Skeletal muscle satellite cell (primary cell): ENCODE measurements around the gene TNFRSF8.

Experiments used
- H3K27me3 ChIP-seq: 2 replicates; pipeline ENCODE4 v1.7.0; 2013; ENCODE audit warnings: low read length; ENCODE audit not compliant: control insufficient read depth, insufficient read depth
- H3K36me3 ChIP-seq: 2 replicates; pipeline ENCODE4 v1.7.0; 2013; ENCODE audit warnings: mild to moderate bottlenecking, control low read depth, low read length; ENCODE audit not compliant: insufficient read depth
- H3K4me1 ChIP-seq: 2 replicates; pipeline ENCODE4 v1.7.0; 2013; ENCODE audit warnings: low read length; ENCODE audit not compliant: control insufficient read depth, insufficient read depth
- H3K4me2 ChIP-seq: 2 replicates; pipeline ENCODE4 v1.7.0; 2013; ENCODE audit warnings: mild to moderate bottlenecking, low read length
- H3K4me3 ChIP-seq: 2 replicates; pipeline ENCODE4 v1.7.0; 2013; ENCODE audit warnings: low read length
- H3K9ac ChIP-seq: 2 replicates; pipeline ENCODE4 v1.7.0; 2013; ENCODE audit warnings: mild to moderate bottlenecking, low read depth, low read length, moderate library complexity
- H3K9me3 ChIP-seq: replicated peaks from 2 replicates; pipeline ENCODE4 v1.7.0; 2013; ENCODE audit warnings: mild to moderate bottlenecking, control low read depth, low read length

Gene TNFRSF8

GRCh38 chr1:12170263-12170671, 107.2 kb downstream of the TNFRSF8 start:
- Histone ChIP-seq H3K9ac (no peak overlapping the region), H3K27me3 (peaks cover 16% of the 10 kb centered on the region), H3K9me3 (no peaks in the 10 kb centered on the region), H3K4me1 (peaks cover 10% of the 10 kb centered on the region), H3K36me3 (no peaks in the 10 kb centered on the region), H3K4me2 (no peak overlapping the region), H3K4me3 (no peak overlapping the region)

DNA sequence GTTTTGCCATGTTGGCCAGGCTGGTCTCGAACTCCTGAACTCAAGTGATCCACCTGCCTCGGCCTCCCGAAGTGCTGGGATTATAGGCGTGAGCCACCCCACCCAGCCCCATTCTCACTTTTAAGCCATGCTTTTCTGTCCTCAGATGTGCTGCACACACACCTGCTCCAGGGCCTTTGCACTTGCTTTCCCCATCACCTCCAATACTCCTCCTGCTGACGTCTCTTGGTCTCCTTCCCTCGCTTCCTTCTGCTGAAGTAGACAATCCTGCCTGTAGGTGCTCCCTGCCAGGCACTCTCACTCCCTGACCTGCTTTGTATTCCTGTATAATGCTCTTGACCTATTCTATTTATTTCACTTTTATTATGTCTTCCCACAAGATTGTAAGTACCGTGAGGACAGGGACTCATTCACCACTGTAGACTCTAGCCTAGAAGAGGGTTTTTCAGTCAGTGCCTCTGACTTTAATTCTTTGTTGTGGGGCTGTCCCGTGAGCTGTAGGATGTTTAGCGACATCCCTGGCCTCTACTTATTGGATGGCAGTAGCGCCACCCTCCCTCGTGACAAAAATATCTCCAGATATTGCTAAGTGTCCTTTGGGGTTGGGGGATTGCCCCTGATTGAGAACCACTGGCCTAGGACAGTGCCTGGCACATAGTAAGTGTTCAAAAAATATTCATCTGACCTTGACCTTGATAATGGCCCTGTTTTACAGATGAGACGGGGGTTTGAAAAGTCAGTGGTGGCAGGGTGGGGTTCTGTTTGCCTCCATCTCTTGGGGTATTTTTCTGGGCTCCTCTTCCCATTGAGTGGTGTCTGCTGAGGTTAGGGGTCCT, 108.3 kb downstream of the TNFRSF8 start:
- Histone ChIP-seq H3K4me2 (no peak overlapping the region), H3K9me3 (no peaks in the 10 kb centered on the region), H3K36me3 (no peaks in the 10 kb centered on the region), H3K4me1 (peaks cover 10% of the 10 kb centered on the region), H3K4me3 (no peak overlapping the region), H3K27me3 (peaks cover 13% of the 10 kb centered on the region), H3K9ac (no peak overlapping the region)

DNA sequence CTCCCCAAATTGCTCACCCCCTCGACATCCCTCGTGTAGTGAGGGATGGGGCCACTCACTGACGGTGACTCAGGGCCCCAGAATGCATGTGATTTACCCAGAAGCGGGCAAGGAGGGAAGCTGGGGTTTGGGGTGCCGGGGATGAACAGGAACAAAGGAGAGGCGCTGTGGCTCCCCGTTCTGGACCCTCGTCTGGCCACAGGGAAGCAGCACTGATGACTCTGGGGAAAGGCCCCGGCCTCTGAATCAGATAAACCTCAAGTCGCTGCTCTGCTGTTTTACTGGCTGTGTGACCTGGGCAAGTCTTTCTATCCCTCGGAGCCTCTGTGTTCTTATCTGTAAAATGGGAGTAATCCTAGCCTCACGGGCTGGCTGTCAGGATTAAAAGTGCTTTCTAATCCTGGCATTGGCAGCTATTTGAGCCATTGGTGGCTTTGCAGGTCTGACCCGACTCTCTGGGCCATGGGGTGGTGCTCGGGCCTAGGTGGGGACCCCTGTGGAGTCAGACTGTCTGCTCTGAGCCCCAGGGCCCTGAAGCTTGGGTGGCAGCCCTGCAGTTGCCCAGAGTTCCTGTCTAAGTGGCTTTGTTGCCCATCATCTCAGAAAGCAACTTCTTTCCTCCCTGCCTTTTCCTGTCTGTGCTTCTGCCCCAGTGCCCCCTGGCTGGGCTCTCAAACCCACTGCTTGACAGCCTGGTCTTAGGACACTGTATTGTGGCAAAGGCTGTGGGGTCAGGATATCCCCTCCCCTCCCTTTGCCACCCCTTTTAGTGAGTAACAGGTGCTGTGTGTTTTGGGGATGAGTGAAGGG, 109.1 kb downstream of the TNFRSF8 start:
- no peaks in the 10 kb centered on the region for H3K36me3 ChIP-seq
- peaks cover 6% of the 10 kb centered on the region for H3K4me1 ChIP-seq
- H3K4me3 ChIP-seq: no peak overlapping the region
- H3K27me3 ChIP-seq: peaks cover 12% of the 10 kb centered on the region
- H3K4me2 ChIP-seq: no peak overlapping the region
- H3K9ac ChIP-seq: no peak overlapping the region
- H3K9me3 ChIP-seq: no peaks in the 10 kb centered on the region

DNA sequence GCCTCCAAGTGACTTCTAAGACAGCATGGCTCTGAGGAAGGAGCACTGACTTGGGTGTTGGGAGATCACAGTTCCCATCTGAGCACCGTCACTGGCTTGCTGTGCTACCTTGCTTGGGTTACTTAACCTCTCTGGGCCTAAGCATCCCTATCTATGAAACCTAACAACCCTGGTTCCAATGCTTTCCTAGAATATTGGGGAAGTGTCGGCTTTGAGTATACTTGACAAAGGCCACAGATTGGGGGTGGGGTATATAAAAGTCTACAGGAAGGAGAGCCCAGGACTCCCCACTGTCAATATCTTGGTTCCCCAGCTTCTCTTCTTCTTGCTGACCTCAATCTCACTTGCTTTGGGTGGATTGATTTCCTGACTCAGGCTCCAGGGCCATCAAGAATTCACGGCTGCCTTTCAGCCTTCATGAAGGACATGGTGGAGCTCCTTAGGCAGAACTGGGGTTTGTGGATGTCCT, 110.0 kb downstream of the TNFRSF8 start:
- peaks cover 7% of the 10 kb centered on the region for H3K4me1 ChIP-seq
- H3K4me3 ChIP-seq: no peak overlapping the region

DNA sequence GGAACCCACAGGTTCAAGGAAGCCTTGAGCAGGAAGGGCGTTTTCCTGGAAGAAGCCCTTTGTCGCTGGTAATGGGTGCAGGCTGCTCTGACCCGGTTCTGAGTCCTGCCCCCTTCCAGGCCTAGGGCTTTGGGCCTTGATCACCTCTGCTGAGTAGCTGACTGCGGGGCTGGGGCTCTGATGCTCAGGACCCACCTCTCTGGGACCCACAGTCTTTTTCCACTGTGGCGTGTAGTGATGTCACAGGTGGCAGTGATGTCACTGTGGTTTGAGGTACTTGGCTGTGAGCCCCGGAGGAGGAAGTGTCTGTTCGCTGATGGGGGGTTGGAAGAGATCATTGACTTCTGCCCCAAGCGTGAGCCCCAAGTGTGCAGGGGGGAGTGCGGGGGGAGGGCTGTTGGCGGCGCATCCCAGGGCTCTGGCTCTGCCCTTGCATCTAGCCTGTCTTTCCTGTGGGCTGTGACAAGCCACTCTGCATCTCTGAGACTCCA, 110.6 kb downstream of the TNFRSF8 start:
- Histone ChIP-seq H3K27me3 (peaks cover 5% of the 10 kb centered on the region), H3K4me3 (no peak overlapping the region), H3K9ac (no peak overlapping the region), H3K9me3 (no peaks in the 10 kb centered on the region), H3K4me1 (peaks cover 12% of the 10 kb centered on the region), H3K36me3 (no peaks in the 10 kb centered on the region), H3K4me2 (no peak overlapping the region)

More for the DNA sequence above, 110.0 kb downstream of the TNFRSF8 start:
- no peak overlapping the region for H3K9ac ChIP-seq
- H3K4me2 ChIP-seq: no peak overlapping the region
- H3K27me3 ChIP-seq: peaks cover 5% of the 10 kb centered on the region
- H3K36me3 ChIP-seq: no peaks in the 10 kb centered on the region
- H3K9me3 ChIP-seq: no peaks in the 10 kb centered on the region

DNA sequence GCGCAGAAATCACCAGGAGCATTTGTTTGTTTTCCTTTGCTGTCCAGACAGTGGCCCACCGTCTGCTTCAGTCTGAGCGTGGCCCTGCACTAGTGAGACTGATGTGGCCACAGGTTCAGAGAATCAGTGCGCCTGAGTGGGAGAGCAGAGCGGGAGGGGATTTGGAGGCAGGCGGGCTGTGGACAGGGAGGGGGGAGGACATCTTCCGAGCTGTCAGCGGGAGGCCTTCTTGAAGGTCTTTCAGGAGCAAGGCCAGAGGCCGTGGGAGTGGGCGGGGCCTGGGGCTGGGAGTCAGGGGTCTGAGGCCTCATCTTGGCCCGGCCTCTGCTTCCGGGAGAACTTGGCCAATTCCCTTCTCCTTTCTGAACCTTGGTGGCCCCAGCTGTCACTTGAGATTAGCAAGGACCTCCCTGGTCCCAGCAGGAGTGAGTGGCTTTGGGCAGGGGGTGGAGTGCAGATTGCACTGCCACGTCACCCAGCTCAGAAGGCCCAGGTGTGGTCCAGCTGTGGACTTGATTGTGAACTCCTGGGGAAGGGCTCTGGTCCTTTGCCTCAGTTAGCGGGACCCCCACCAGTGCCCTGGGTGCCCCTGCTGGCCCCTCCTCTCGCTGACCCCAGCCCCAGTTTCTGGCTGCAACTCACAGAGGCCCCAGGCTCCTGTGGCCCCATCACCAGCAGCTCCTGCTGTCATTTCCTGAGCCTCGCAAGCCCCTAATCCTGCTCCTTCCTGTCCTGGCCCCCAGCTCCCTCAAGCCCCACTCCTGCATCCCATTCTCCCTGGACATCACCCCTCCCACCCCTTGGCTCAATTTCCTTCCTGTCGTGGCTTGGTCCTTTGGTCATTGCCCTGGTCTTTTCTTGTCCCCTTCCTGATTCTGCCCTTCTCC, 112.1 kb downstream of the TNFRSF8 start:
- Histone ChIP-seq H3K36me3 (no peaks in the 10 kb centered on the region), H3K4me3 (no peak overlapping the region), H3K27me3 (no peaks in the 10 kb centered on the region), H3K9me3 (no peaks in the 10 kb centered on the region), H3K9ac (no peak overlapping the region), H3K4me1 (peaks cover 18% of the 10 kb centered on the region), H3K4me2 (no peak overlapping the region)

DNA sequence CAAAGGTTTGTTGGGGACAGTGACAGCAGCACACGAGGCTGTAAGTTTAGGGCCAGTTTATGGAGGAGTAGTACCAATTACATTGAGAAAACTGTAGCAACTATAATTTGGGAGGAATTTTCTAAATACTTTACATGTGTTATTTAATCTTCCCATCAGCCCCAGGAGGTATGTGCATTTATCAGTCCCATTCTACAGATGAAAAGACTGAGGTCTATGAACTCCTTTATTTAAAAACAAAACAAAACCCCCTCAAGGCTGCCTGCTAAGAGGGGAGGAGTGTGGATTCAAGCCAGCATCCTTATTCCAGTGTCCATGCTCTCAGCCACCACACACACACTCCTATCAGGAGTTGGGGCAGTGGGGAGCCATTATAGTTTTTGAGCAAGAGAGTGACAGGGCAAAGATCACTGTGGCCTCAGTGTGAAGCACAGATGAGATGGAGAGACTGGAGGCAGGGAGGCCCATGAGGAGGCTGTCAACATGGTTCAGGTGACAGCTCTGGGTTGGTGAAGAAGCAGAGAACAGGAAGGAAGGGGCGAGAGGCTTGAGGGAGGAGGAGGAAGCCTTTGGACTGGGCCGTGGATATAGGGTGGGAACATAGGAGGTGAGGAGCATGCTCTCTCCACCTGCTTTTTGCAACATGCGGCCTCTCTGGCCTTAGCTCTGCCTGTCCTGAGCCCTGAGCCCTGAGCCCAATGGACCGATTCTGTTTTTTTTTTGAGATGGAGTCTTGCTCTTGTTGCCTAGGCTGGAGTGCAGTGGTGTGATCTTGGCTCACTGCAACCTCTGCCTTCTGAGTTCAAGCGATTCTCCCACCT, 113.4 kb downstream of the TNFRSF8 start:
- Histone ChIP-seq H3K4me3 (no peak overlapping the region), H3K27me3 (no peaks in the 10 kb centered on the region), H3K9ac (no peak overlapping the region)

DNA sequence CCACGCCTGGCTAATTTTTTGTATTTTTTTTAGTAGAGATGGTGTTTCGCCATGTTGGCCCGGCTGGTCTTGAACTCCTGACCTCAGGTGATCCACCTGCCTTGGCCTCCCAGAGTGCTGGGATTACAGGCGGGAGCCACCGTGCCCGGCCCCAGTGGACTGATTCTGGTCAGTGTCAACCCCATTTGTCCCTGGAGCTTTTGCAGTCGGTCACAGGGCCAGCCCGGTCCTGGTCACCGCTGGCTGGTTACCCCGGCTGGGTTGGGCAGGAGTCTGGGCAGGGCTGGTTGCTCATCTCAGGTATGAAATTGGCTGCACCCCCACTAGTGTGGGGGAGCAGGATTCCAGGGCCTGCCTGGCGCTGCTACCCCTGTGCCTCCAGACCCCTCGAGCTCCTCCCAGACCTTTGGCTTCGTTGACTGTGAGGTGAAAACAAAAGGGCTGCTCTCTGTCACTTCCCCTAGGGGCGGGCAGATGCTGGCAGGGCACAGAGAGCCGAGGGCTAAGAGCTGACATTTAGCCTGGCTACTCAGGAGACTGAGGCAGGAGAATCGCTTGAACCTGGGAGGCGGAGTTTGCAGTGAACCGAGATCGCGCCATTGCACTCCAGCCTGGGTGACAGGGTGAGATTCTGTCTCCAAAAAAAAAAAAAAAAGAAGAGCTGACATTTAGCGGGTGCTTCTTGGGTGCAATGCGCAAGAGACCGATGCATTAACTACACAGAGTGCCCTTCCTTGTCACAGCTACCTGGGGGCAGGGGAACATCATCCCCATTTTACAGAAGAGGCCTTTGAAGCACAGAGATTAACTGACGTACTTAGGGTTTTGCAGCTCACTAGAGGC, 114.3 kb downstream of the TNFRSF8 start:
- H3K9ac ChIP-seq: no peak overlapping the region
- no peak overlapping the region for H3K4me3 ChIP-seq

More for the DNA sequence above, 113.4 kb downstream of the TNFRSF8 start:
- H3K9me3 ChIP-seq: no peaks in the 10 kb centered on the region
- H3K4me2 ChIP-seq: no peak overlapping the region
- H3K36me3 ChIP-seq: no peaks in the 10 kb centered on the region
- peaks cover 18% of the 10 kb centered on the region for H3K4me1 ChIP-seq

GRCh38 chr1:12177999-12178441, 114.9 kb downstream of the TNFRSF8 start:
- H3K27me3 ChIP-seq: no peaks in the 10 kb centered on the region
- H3K9ac ChIP-seq: no peak overlapping the region
- no peaks in the 10 kb centered on the region for H3K36me3 ChIP-seq
- peak overlapping the region; percentile 22 for H3K4me2 ChIP-seq
- H3K4me3 ChIP-seq: peak overlapping the region; percentile 25
- no peaks in the 10 kb centered on the region for H3K9me3 ChIP-seq
- peaks cover 18% of the 10 kb centered on the region for H3K4me1 ChIP-seq

More for the DNA sequence above, 114.3 kb downstream of the TNFRSF8 start:
- no peaks in the 10 kb centered on the region for H3K36me3 ChIP-seq
- peak overlapping the region; percentile 22 for H3K4me2 ChIP-seq
- peaks cover 18% of the 10 kb centered on the region for H3K4me1 ChIP-seq
- no peaks in the 10 kb centered on the region for H3K9me3 ChIP-seq
- H3K27me3 ChIP-seq: no peaks in the 10 kb centered on the region
